GM18511 (cell line): ENCODE results near the gene ZFAND6.

ENCODE experiments used
- ATAC-seq: cut with Tn5 transposase; IDR thresholded peaks from one replicate; pipeline ENCODE4 v1.9.1; 2021; ENCODE audit warnings: mild to moderate bottlenecking, moderate library complexity; ENCODE audit not compliant: unreplicated experiment

Gene ZFAND6

DNA sequence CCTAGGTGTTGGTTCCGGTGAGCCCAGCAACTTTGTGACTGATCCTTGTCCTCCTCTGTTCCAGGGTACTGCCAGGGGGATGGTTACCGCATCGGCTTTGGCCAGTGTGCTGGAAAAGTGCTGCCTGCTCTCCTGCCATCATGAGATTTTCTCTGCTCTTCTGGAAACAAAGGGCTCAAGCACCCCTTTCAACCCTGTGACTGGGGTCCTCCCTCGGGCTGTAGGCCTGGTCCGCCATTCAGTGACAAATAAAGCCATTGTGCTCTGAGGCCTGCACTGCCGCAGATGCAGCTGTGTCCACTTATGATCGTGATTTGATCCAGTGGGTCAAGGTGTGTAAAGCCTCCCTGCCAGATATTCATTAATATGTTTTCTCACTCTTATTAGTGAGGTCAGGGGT, 126.6 kb downstream of the ZFAND6 start:
- ATAC-seq, result no peak

DNA sequence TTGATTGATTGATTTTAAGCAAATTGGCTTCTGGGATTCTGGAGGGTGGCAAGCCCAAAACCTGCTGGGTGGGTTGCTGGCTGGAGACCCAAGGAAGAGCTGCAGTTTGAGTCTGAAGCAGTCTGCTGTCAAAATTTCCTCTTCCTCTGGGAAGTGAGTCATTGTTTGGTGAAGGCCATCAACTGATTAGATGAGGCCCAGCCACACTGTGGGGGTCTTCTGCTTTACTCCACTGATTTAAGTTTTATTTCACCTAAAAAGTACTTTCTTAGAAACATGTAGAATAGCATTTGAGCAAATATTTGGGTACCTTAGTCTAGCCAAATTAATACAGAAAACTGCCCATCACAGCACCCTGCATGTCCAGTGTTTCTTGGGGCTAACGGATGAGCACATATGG, 127.1 kb downstream of the ZFAND6 start:
- no peak for ATAC-seq
